DND-41 (cell line): ENCODE results near the gene HDAC4.

Experiments
- CTCF ChIP-seq: IDR thresholded peaks from 2 replicates; pipeline ENCODE4 v1.5.1; 2012; ENCODE audit warnings: borderline replicate concordance, low read length, moderate library complexity, mild to moderate bottlenecking; ENCODE audit not compliant: poor library complexity, severe bottlenecking; ENCODE audit errors: extremely low read depth
- EZH2 ChIP-seq: IDR thresholded peaks from 3 replicates; pipeline ENCODE4 v1.6.1; 2012; ENCODE audit warnings: borderline replicate concordance, low read depth, mild to moderate bottlenecking, moderate library complexity, low read length, inconsistent platforms; ENCODE audit not compliant: severe bottlenecking

GRCh38 chr2:239089884-239090283 is 310.9 kb downstream of the HDAC4 start:
- no peak for TF ChIP-seq CTCF
- TF ChIP-seq EZH2 = no peak
